H1 (cell line): ENCODE measurements around the gene MPHOSPH10. TPM values are rescaled to one million over a fixed set of nuclear protein-coding genes. Genes with fewer than 3 reads are reported as not detected.
"Not testable (repeated sequence)": the region's sequence is repeated elsewhere in the genome, so short reads cannot be mapped to it uniquely, and the experiment has no call there.

ENCODE experiments used
- CTCF ChIA-PET: fragments of 300-600 bp; sonication (Branson Sonifier 250); formaldehyde crosslinking; loops from one replicate; lab custom pipeline; 2021; ENCODE audit not compliant: partially characterized antibody; lab: Charles Lee
- POLR2A ChIA-PET: fragments of 300-600 bp; sonication (Branson Sonifier 250); formaldehyde crosslinking; loops from one replicate; lab custom pipeline; 2021; ENCODE audit warnings: inconsistent platforms; ENCODE audit not compliant: partially characterized antibody; lab: Charles Lee
- DNase-seq, 2 experiments: peaks; one replicate each; pipeline versions ENCODE4 v3.0.0 to v3.0.0-alpha.2; 2010 to 2022; ENCODE audit warnings: low spot score in 2 of 2, low read depth in 1 of 2, mixed read lengths in 1 of 2
- FAIRE-seq: peaks from 2 replicates; lab custom pipeline; 2011; peaks lifted over from hg19 to GRCh38; lab: Jason Lieb, UNC
- H2AFZ ChIP-seq: 2 replicates; pipeline ENCODE4 v1.8.1; 2012; ENCODE audit warnings: low read length, inconsistent platforms
- H2AK5ac ChIP-seq: 2 replicates; pipeline ENCODE4 v1.6.1; 2013; ENCODE audit warnings: low read depth, low read length
- H2BK120ac ChIP-seq: replicated peaks from 2 replicates; pipeline ENCODE3; 2013; ENCODE audit warnings: low read depth, low read length, inconsistent platforms
- H2BK12ac ChIP-seq: 2 replicates; pipeline ENCODE4 v1.6.1; 2013; ENCODE audit warnings: low read depth, low read length
- H2BK15ac ChIP-seq: 2 replicates; pipeline ENCODE4 v1.6.1; 2013; ENCODE audit warnings: low read length
- H2BK20ac ChIP-seq: 2 replicates; pipeline ENCODE4 v1.6.1; 2013; ENCODE audit warnings: low read length
- H2BK5ac ChIP-seq: 2 replicates; pipeline ENCODE4 v1.6.1; 2013; ENCODE audit warnings: low read depth, low read length
- H3K14ac ChIP-seq: 2 replicates; pipeline ENCODE4 v1.6.1; 2013; ENCODE audit warnings: inconsistent platforms; ENCODE audit not compliant: insufficient read length
- H3K18ac ChIP-seq: 2 replicates; pipeline ENCODE4 v1.6.1; 2013; ENCODE audit warnings: low read length; ENCODE audit errors: extremely low read depth
- H3K23ac ChIP-seq: 2 replicates; pipeline ENCODE4 v1.6.1; 2013; ENCODE audit warnings: inconsistent platforms; ENCODE audit not compliant: insufficient read length
- H3K23me2 ChIP-seq: 2 replicates; pipeline ENCODE4 v1.6.1; 2013; ENCODE audit warnings: low read depth, low read length
- H3K27ac ChIP-seq: 2 replicates; pipeline ENCODE4 v1.6.1; 2011; ENCODE audit warnings: low read depth, low read length, inconsistent platforms
- H3K27me3 ChIP-seq, 4 experiments: replicated peaks in 1 of 4; 1 replicate in 1 of 4; 2 replicates in 3 of 4; pipeline versions ENCODE4 v1.6.1 to v1.8.1; 2011 to 2013; ENCODE audit warnings: low read length in 3 of 4, mild to moderate bottlenecking in 3 of 4, inconsistent platforms in 2 of 4, mixed read lengths in 2 of 4, moderate library complexity in 1 of 4; ENCODE audit not compliant: control insufficient read depth in 3 of 4, insufficient read depth in 3 of 4; ENCODE audit errors: extremely low read depth in 1 of 4
- H3K36me3 ChIP-seq, 4 experiments: 2 replicates each; pipeline versions ENCODE4 v1.6.1 to v1.8.1; 2011 to 2013; ENCODE audit warnings: mild to moderate bottlenecking in 4 of 4, low read length in 3 of 4, moderate library complexity in 2 of 4, control low read depth in 1 of 4, inconsistent platforms in 1 of 4; ENCODE audit not compliant: insufficient read depth in 4 of 4, control insufficient read depth in 2 of 4
- H3K4ac ChIP-seq: replicated peaks from 2 replicates; pipeline ENCODE3; 2013; ENCODE audit warnings: low read length, low read depth, mixed read lengths, inconsistent platforms; ENCODE audit not compliant: insufficient read length
- H3K4me1 ChIP-seq, 4 experiments: replicated peaks in 1 of 4; 1 replicate in 1 of 4; 2 replicates in 3 of 4; pipeline versions ENCODE4 v1.6.1 to v1.8.1; 2011 to 2013; ENCODE audit warnings: low read length in 3 of 4, inconsistent platforms in 2 of 4, mixed read lengths in 1 of 4; ENCODE audit not compliant: insufficient read depth in 4 of 4, control insufficient read depth in 3 of 4
- H3K4me2 ChIP-seq, 2 experiments: 2 replicates each; pipeline versions ENCODE4 v1.6.1 to v1.8.1; 2011 to 2013; ENCODE audit warnings: low read depth in 2 of 2, low read length in 2 of 2, control low read depth in 1 of 2, inconsistent platforms in 1 of 2, mild to moderate bottlenecking in 1 of 2; ENCODE audit not compliant: insufficient read depth in 1 of 2
- H3K4me3 ChIP-seq, 4 experiments: fragments of 200-600, 300-600 bp in 1 of 4; sonication (generic), shearing (Covaris generic), sonication (Bioruptor Twin) in 1 of 4; 2 replicates each; pipeline versions ENCODE4 v1.5.1 to v1.8.1; 2011 to 2016; ENCODE audit warnings: low read length in 4 of 4, low read depth in 3 of 4, control low read depth in 2 of 4, inconsistent platforms in 2 of 4, mild to moderate bottlenecking in 2 of 4, mixed read lengths in 1 of 4, moderate library complexity in 1 of 4; ENCODE audit not compliant: insufficient read depth in 2 of 4; ENCODE audit errors: extremely low read depth in 1 of 4
- H3K56ac ChIP-seq: replicated peaks from 2 replicates; pipeline ENCODE3; 2013; ENCODE audit warnings: low read depth, mild to moderate bottlenecking, mixed read lengths, low read length, inconsistent platforms; ENCODE audit not compliant: insufficient read length
- H3K79me1 ChIP-seq: 2 replicates; pipeline ENCODE4 v1.6.1; 2013; ENCODE audit warnings: low read depth, low read length, control low read depth
- H3K79me2 ChIP-seq, 2 experiments: 2 replicates each; pipeline versions ENCODE4 v1.6.1 to v1.8.1; 2012 to 2013; ENCODE audit warnings: low read length in 2 of 2, mild to moderate bottlenecking in 2 of 2, inconsistent platforms in 1 of 2; ENCODE audit not compliant: insufficient read depth in 2 of 2, control insufficient read depth in 1 of 2
- H3K9ac ChIP-seq, 4 experiments: replicated peaks in 1 of 4; 1 replicate in 1 of 4; 2 replicates in 3 of 4; pipeline versions ENCODE4 v1.6.1 to v1.8.1; 2011 to 2013; ENCODE audit warnings: low read depth in 3 of 4, low read length in 3 of 4, control low read depth in 2 of 4, mild to moderate bottlenecking in 2 of 4, moderate library complexity in 2 of 4, inconsistent platforms in 1 of 4; ENCODE audit errors: extremely low read depth in 1 of 4
- H3K9me3 ChIP-seq, 2 experiments: 2 replicates each; pipeline versions ENCODE4 v1.6.1 to v1.8.1; 2012 to 2013; ENCODE audit warnings: mild to moderate bottlenecking in 2 of 2, moderate library complexity in 2 of 2, control low read depth in 1 of 2, inconsistent platforms in 1 of 2, low read depth in 1 of 2, low read length in 1 of 2, mixed read lengths in 1 of 2; ENCODE audit not compliant: insufficient read depth in 2 of 2
- H4K20me1 ChIP-seq, 2 experiments: replicated peaks in 1 of 2; 2 replicates each; pipeline versions ENCODE3 to v1.8.1; 2011 to 2013; ENCODE audit warnings: inconsistent platforms in 2 of 2, low read length in 2 of 2, mild to moderate bottlenecking in 1 of 2; ENCODE audit not compliant: insufficient read depth in 2 of 2, control insufficient read depth in 1 of 2
- H4K5ac ChIP-seq: 2 replicates; pipeline ENCODE4 v1.6.1; 2013; ENCODE audit warnings: low read length, low read depth, mixed read lengths, inconsistent platforms; ENCODE audit not compliant: insufficient read length
- H4K8ac ChIP-seq: 2 replicates; pipeline ENCODE4 v1.8.0; 2013; ENCODE audit warnings: mild to moderate bottlenecking, moderate library complexity, low read length, inconsistent platforms; ENCODE audit not compliant: insufficient read depth; ENCODE audit errors: extremely low read depth
- H4K91ac ChIP-seq: replicated peaks from 2 replicates; pipeline ENCODE3; 2013; ENCODE audit warnings: low read length, mixed read lengths, inconsistent platforms; ENCODE audit not compliant: insufficient read length
- WGBS, 2 experiments: shearing (Covaris generic) in 1 of 2; methylation state at CpG; one replicate each; pipeline versions ENCODE4 v1.1.6 to v1.1.7; 2013 to 2015; ENCODE audit warnings: low lambda C conversion rate in 2 of 2, mixed read lengths in 2 of 2, inconsistent platforms in 1 of 2, low coverage in 1 of 2, missing lambda C conversion rate in 1 of 2; ENCODE audit not compliant: insufficient replicate concordance in 2 of 2, insufficient coverage in 1 of 2, insufficient read length in 1 of 2; ENCODE audit errors: extremely low coverage in 1 of 2, missing lambda C conversion rate in 1 of 2; 5-methylcytosine and 5-hydroxymethylcytosine counted together
- polyA plus RNA-seq, 7 experiments: library from polyadenylated mRNA; depleted of rRNA in 3 of 7; stranded (reverse) in 5 of 7; unstranded in 2 of 7; fragments of >200 nt in 5 of 7; fragments of 200-250 nt in 2 of 7; gene quantifications; 1 replicate in 5 of 7; 2 replicates in 1 of 7; 4 replicates in 1 of 7; pipeline versions ENCODE4 v1.2.1 to v1.2.3, GENCODE V29; 2011 to 2013; ENCODE audit warnings: missing spikeins in 2 of 7, mixed read lengths in 2 of 7
- total RNA-seq: library from RNA; stranded (reverse); fragmentation: NEBNext Ultra II Directional; extraction: Animal tissue kit (Norgen Biotek cat#: 25700); gene quantifications from 2 replicates; pipeline ENCODE4 v1.2.1, GENCODE V29; 2021

Gene MPHOSPH10
- total and polyA plus RNA-seq, 2 of the 8 experiments (the other 6 are each of a cell fraction or from before 2014, with no cell fraction given) = 4.5 to 39.1 TPM

DNA sequence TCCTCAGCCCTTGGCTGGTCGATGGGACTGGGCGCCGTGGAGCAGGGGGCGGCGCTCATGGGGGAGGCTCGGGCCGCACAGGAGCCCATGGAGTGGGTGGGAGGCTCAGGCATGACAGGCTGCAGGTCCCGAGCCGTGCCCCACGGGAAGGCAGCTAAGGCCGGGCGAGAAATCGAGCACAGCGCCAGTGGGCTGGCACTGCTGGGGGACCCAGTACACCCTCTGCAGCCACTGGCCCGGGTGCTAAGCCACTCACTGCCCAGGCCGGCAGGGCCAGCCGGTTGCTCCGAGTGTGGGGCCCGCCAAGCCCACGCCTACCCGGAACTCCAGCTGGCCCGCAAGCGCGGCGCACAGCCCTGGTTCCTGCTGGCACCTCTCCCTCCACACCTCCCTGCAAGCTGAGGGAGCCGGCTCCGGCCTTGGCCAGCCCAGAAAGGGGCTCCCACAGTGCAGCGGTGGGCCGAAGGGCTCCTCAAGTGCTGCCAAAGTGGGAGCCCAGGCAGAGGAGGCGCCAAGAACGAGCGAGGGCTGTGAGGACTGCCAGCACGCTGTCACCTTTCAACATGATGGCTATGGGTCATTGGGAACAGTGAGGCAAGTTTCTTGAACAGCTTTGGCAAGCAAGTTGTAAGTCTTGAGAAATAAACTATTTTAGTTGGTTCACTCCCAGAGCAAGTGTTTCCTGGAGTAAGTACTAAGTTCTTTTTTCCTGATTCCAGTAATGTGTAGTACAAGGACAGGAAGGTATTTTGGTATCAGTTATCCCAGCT, 37.8 kb upstream of the MPHOSPH10 start:
- H3K18ac ChIP-seq, H3K27me3 ChIP-seq, H3K14ac ChIP-seq, H2BK5ac ChIP-seq, H3K27ac ChIP-seq, H2BK120ac ChIP-seq, H3K9me3 ChIP-seq, H4K8ac ChIP-seq, H4K91ac ChIP-seq, H3K9ac ChIP-seq, H2AFZ ChIP-seq, FAIRE-seq, H3K4me2 ChIP-seq, H2BK15ac ChIP-seq, H3K4me1 ChIP-seq, DNase-seq, H2BK20ac ChIP-seq, H4K5ac ChIP-seq, H3K79me1 ChIP-seq, H3K23ac ChIP-seq, H3K79me2 ChIP-seq, H3K4me3 ChIP-seq, H3K4ac ChIP-seq, H2AK5ac ChIP-seq, H3K36me3 ChIP-seq, H4K20me1 ChIP-seq, H2BK12ac ChIP-seq, H3K23me2 ChIP-seq, H3K56ac ChIP-seq: not testable (repeated sequence)
- ChIA-PET POLR2A (interaction anchor here (0.8 to 2.5 kb wide), 5 partner anchors 8 to 239 kb away, joined by 3 to 10 read pairs (median 3); partner anchors contain the start of genes NAGK and ZNF638), CTCF (interaction anchor here (0.6 to 2.1 kb wide), 3 partner anchors 8 to 1111 kb away, joined by 3 to 29 read pairs (median 4); no protein-coding TSS in a partner anchor)
- 93% methylated on average over 33 of the region's 33 CpGs; no CpG with 5 or more reads in 1 of the 2 experiments for WGBS, 2 experiments
